Stomach (tissue), 4 donors: ENCODE measurements around the gene FAM120B.

Experiments
- CTCF ChIP-seq, 7 experiments: fragments of 450-650 bp in 4 of 7; fragments of 200-600 bp in 3 of 7; sonication (generic) in 3 of 7; IDR thresholded peaks; one replicate each; pipeline ENCODE4 v1.5.1; 2016 to 2019; ENCODE audit warnings: antibody characterized with exemption in 7 of 7, control low read depth in 2 of 7, mild to moderate bottlenecking in 1 of 7
- POLR2A ChIP-seq, 4 donors: fragments of 450-650 bp; IDR thresholded peaks; one replicate each; pipeline ENCODE4 v1.6.1; 2016; ENCODE audit warnings: antibody characterized with exemption in 4 of 4, control low read depth in 2 of 4, mild to moderate bottlenecking in 1 of 4, moderate library complexity in 1 of 4

GRCh38 chr6:170416959-170417606 lies 110.5 kb downstream of the FAM120B start:
- TF ChIP-seq POLR2A (IDR thresholded peaks at IDR 0.05) (no peak), CTCF (IDR thresholded peaks at IDR 0.05) (no peak)
